VCaP (cell line): ENCODE data around the gene KIAA0825.

Source experiments
- H3K27ac ChIP-seq: fragments of 450-650 bp; 2 replicates; pipeline ENCODE4 v1.5.1; 2017
- CTCF ChIP-seq: fragments of 450-650 bp; conservative IDR thresholded peaks from 2 replicates; pipeline ENCODE4 v1.5.1; 2017; ENCODE audit warnings: mild to moderate bottlenecking, moderate library complexity

KIAA0825 gene

GRCh38 chr5:94276751-94277150 lies 341.7 kb downstream of the KIAA0825 start:
- no peak for TF ChIP-seq CTCF
- H3K27ac ChIP-seq, result no peak overlapping the region

- TF ChIP-seq CTCF, result no peak
- no peak overlapping the region for H3K27ac ChIP-seq
These were observed 342.4 kb downstream of the KIAA0825 start for GRCh38 chr5:94276048-94276447.

DNA sequence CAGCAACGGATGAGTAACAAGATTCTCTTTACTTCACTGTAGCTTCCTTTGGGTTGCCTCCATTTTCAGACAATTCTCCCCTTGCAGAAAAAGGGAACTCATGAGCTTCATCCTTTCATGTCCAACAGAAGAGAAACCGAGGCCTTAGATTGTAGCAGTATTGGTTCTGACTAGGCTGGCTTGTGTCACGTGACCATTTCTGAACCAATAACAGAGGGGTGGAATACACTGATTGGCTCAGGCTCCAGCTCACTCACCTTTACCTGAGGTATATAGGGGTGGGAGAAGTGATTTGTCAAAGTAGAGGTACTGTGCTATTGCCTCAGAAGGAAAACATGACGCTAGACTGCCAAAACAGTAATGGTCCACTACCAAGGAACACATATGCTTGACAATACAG lies 343.7 kb downstream of the KIAA0825 start:
- H3K27ac ChIP-seq, result no peak overlapping the region
- TF ChIP-seq CTCF, result no peak

DNA sequence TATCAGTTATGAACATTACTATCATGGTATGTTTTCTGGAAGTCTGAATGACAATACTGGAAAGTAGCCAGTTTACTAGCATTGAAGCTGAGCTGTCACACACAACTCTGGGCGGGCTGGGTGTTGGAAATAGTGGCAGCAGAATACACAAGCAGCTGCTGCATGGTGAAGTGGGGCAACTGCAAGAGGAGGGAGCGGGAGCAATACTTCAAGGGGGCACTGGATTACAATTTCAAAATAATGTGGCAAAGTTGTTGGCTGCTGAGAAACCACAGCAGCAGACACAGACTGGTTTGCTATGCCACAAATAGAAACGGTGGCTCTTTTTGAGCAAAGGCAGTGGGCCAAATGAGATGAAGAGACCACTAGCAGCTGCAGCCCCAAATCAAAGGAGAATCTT lies 350.2 kb downstream of the KIAA0825 start:
- no peak overlapping the region for H3K27ac ChIP-seq
- no peak for TF ChIP-seq CTCF

DNA sequence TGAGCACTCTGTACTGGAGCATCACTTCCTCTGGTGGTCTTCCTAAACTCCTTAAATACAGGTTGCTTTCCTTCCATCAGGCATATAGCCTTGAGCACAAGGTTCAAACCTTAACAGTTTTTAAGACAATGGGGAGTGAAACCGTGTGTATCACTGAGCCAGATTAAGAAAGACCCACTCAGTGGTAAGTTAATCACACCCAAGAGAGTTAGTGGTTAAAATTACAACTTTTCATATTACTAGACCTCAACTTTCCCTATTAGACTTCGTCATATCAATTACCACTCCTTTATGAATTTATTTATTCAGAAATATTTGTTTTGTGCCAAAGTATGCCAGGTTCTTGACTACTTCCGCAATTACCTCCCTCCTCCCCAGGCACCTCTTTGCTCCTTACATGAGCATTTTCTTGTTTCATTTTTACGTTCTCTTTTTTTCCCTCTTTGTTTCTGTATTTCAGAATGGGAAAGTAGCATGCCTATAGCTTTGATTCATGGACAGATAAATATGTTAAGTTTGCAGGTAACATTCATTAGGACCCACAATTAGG lies 351.0 kb downstream of the KIAA0825 start:
- no peak overlapping the region for H3K27ac ChIP-seq
- TF ChIP-seq CTCF, result no peak

DNA sequence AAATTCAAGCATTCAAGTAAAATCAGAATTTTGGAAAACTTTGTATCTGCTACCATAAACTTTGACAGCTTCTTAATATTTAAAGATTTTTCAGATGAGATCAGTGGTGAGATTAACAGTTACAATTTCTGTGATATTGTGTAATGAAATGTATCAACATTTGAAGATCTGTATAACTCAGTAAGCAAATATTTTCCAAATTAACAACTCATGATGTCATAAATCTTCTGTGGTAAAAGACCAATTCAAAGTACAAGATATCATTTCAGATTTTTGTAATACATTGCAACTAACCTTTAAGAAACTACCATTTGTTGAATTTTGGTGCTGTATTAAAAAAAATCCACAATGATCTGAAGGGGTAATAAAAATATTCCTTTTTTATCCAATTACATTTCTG lies 352.2 kb downstream of the KIAA0825 start:
- no peak for TF ChIP-seq CTCF
- H3K27ac ChIP-seq, result no peak overlapping the region

DNA sequence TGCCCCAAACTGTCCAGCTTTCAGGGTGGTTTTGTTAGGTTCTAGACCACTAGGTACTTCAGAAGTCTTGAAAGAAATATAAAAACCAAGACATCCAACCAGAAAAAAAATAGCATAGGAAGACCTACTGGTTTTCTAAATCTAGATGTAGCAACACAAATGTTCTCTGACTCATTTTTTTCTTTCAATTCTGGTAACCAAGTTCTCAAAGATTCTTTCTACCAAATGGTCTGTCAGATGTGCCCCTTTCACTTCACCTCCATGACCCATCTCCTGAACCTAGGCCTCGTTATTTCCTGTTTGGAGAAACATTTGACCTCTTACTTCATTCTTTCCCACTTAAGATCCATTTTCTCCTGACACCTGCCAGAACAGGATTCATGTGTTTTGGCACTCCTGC lies 355.3 kb downstream of the KIAA0825 start:
- H3K27ac ChIP-seq, result no peak overlapping the region
- no peak for TF ChIP-seq CTCF
